SK-N-SH (cell line): ENCODE measurements around the gene SCARB1. TPM values are rescaled to one million over a fixed set of nuclear protein-coding genes. Genes with fewer than 3 reads are reported as not detected.

Source experiments
- CTCF ChIA-PET: fragments of 300-600, 350-600 bp; formaldehyde crosslinking; extraction: SDS; loops from one replicate; lab custom pipeline; 2021; lab: Yijun Ruan, JAX
- POLR2A ChIA-PET: fragments of 350-600 bp; sonication (Branson Sonifier 250); formaldehyde crosslinking; extraction: SDS; loops from one replicate; lab custom pipeline; 2020; ENCODE audit warnings: antibody characterized with exemption, inconsistent platforms; lab: Yijun Ruan, JAX
- DNase-seq: peaks from one replicate; pipeline ENCODE4 v3.0.0; 2012
- H2AFZ ChIP-seq: fragments of 200-600 bp; sonication (generic); 2 replicates; pipeline ENCODE4 v1.8.1; 2016; ENCODE audit warnings: antibody characterized with exemption, mild to moderate bottlenecking, low read depth
- H3F3A ChIP-seq: fragments of 200-600 bp; sonication (generic); replicated peaks from 2 replicates; pipeline ENCODE3; 2016; ENCODE audit warnings: antibody characterized with exemption, mild to moderate bottlenecking; ENCODE audit not compliant: insufficient read depth
- H3K27ac ChIP-seq, 2 experiments: fragments of 200-500 bp in 1 of 2; fragments of 200-600 bp in 1 of 2; sonication (Bioruptor generic) in 1 of 2; sonication (generic), shearing (Covaris generic) in 1 of 2; 2 replicates each; pipeline versions ENCODE4 v1.5.1 to v1.6.1; 2014 to 2016; ENCODE audit warnings: low read depth in 2 of 2, inconsistent platforms in 1 of 2, low read length in 1 of 2, mild to moderate bottlenecking in 1 of 2, mixed read lengths in 1 of 2
- H3K27me3 ChIP-seq: fragments of 200-600 bp; sonication (generic), shearing (Covaris generic); 2 replicates; pipeline ENCODE4 v1.6.1; 2016; ENCODE audit warnings: mixed run types; ENCODE audit not compliant: insufficient read depth
- H3K36me3 ChIP-seq, 2 experiments: fragments of 200-500 bp in 1 of 2; fragments of 200-600 bp in 1 of 2; sonication (Bioruptor generic) in 1 of 2; sonication (generic) in 1 of 2; replicated peaks in 1 of 2; 2 replicates each; pipeline versions ENCODE3 to v1.5.1; 2014 to 2016; ENCODE audit warnings: low read length in 1 of 2, mild to moderate bottlenecking in 1 of 2; ENCODE audit not compliant: insufficient read depth in 2 of 2, control insufficient read depth in 1 of 2
- H3K4me1 ChIP-seq, 2 experiments: fragments of 200-500 bp in 1 of 2; fragments of 200-600 bp in 1 of 2; sonication (Bioruptor generic) in 1 of 2; sonication (generic), shearing (Covaris generic) in 1 of 2; 2 replicates each; pipeline versions ENCODE4 v1.5.1 to v1.6.1; 2014 to 2016; ENCODE audit warnings: low read depth in 1 of 2, low read length in 1 of 2, mixed run types in 1 of 2; ENCODE audit not compliant: insufficient read depth in 2 of 2, control insufficient read depth in 1 of 2
- H3K4me2 ChIP-seq: fragments of 200-600 bp; sonication (generic), shearing (Covaris generic); 2 replicates; pipeline ENCODE4 v1.6.1; 2017; ENCODE audit warnings: mixed run types
- H3K4me3 ChIP-seq, 2 experiments: fragments of 200-500 bp in 1 of 2; fragments of 200-600 bp in 1 of 2; sonication (Bioruptor generic) in 1 of 2; sonication (generic), shearing (Covaris generic) in 1 of 2; 2 replicates each; pipeline versions ENCODE4 v1.5.1 to v1.8.1; 2014 to 2016; ENCODE audit warnings: low read depth in 2 of 2, inconsistent platforms in 1 of 2, low read length in 1 of 2, mild to moderate bottlenecking in 1 of 2, mixed read lengths in 1 of 2, moderate library complexity in 1 of 2
- H3K79me2 ChIP-seq: fragments of 200-600 bp; sonication (generic); 2 replicates; pipeline ENCODE4 v1.8.1; 2017; ENCODE audit warnings: mild to moderate bottlenecking; ENCODE audit not compliant: insufficient read depth
- H3K9ac ChIP-seq: fragments of 200-600 bp; sonication (generic); 2 replicates; pipeline ENCODE4 v1.6.1; 2017; ENCODE audit warnings: mixed run types
- H3K9me2 ChIP-seq: fragments of 200-600 bp; sonication (generic); 2 replicates; pipeline ENCODE4 v1.6.1; 2017; ENCODE audit warnings: mixed run types
- H3K9me3 ChIP-seq: fragments of 200-600 bp; sonication (generic); 2 replicates; pipeline ENCODE4 v1.6.1; 2017; ENCODE audit warnings: mixed run types, mild to moderate bottlenecking, moderate library complexity
- H4K20me1 ChIP-seq: fragments of 200-600 bp; sonication (generic); 2 replicates; pipeline ENCODE4 v1.6.1; 2017; ENCODE audit warnings: mild to moderate bottlenecking, mixed run types; ENCODE audit not compliant: insufficient read depth
- EP300 ChIP-seq, 2 experiments: IDR thresholded peaks; 2 replicates each; pipeline versions ENCODE4 v1.4.0 to v1.6.1; 2012; ENCODE audit warnings: borderline replicate concordance in 1 of 2, low read depth in 1 of 2, low read length in 1 of 2
- EZH2phosphoT487 ChIP-seq: fragments of 200-600 bp; sonication (generic); IDR thresholded peaks from 2 replicates; pipeline ENCODE4 v1.6.1; 2017; ENCODE audit warnings: low read depth, mixed run types, mild to moderate bottlenecking, antibody characterized with exemption, moderate library complexity, borderline replicate concordance
- FOSL2 ChIP-seq: IDR thresholded peaks from 2 replicates; pipeline ENCODE4 v1.4.0; 2012; ENCODE audit warnings: low read depth, mild to moderate bottlenecking, moderate library complexity, borderline replicate concordance
- FOXJ3 ChIP-seq: sonication (generic); formaldehyde crosslinking; IDR thresholded peaks from 2 replicates; pipeline ENCODE4 v1.5.1; 2020; ENCODE audit warnings: mild to moderate bottlenecking, missing genetic modification reagents
- JUND ChIP-seq: IDR thresholded peaks from 2 replicates; pipeline ENCODE4 v1.4.0; 2012
- MXI1 ChIP-seq: IDR thresholded peaks from 2 replicates; pipeline ENCODE4 v1.6.1; 2012; ENCODE audit warnings: mild to moderate bottlenecking, low read depth, low read length, improper control_type of control experiment
- POLR2AphosphoS5 ChIP-seq: IDR thresholded peaks from 2 replicates; pipeline ENCODE4 v1.6.1; 2012; ENCODE audit warnings: low read depth, low read length
- RCOR1 ChIP-seq: fragments of 150-350 bp; IDR thresholded peaks from 2 replicates; pipeline ENCODE4 v1.6.1; 2017; ENCODE audit warnings: antibody characterized with exemption, low read length
- RFX5 ChIP-seq: IDR thresholded peaks from 2 replicates; pipeline ENCODE4 v1.6.1; 2012; ENCODE audit warnings: mild to moderate bottlenecking, improper control_type of control experiment, low read length
- RXRA ChIP-seq: IDR thresholded peaks from 2 replicates; pipeline ENCODE4 v1.4.0; 2012; ENCODE audit warnings: low read depth, mild to moderate bottlenecking, borderline replicate concordance
- SMC3 ChIP-seq: IDR thresholded peaks from 2 replicates; pipeline ENCODE4 v1.6.1; 2012; ENCODE audit warnings: low read depth, low read length, improper control_type of control experiment
- TCF12 ChIP-seq: IDR thresholded peaks from 2 replicates; pipeline ENCODE4 v1.4.0; 2012
- TEAD4 ChIP-seq: IDR thresholded peaks from 2 replicates; pipeline ENCODE4 v1.4.0; 2012; ENCODE audit warnings: mild to moderate bottlenecking, borderline replicate concordance; ENCODE audit not compliant: insufficient read depth
- YY1 ChIP-seq: IDR thresholded peaks from 2 replicates; pipeline ENCODE4 v1.4.0; 2012; ENCODE audit warnings: low read depth, mild to moderate bottlenecking
- WGBS: methylation state at CpG from one replicate; pipeline ENCODE4 v1.1.6; 2017; ENCODE audit warnings: low lambda C conversion rate; 5-methylcytosine and 5-hydroxymethylcytosine counted together
- polyA plus RNA-seq, 3 experiments: library from polyadenylated mRNA; depleted of rRNA; stranded (reverse); fragments of >200 nt; gene quantifications; 2 replicates each; pipeline ENCODE4 v1.2.3, GENCODE V29; 2012
- TF ChIP-seq, protein P1 (sequence below): IDR thresholded peaks from 2 replicates; pipeline ENCODE4 v1.4.0; 2012; ENCODE audit warnings: low read depth
- TF ChIP-seq, protein P2 (sequence below): IDR thresholded peaks from 2 replicates; pipeline ENCODE4; 2012
- TF ChIP-seq, protein P3 (sequence below): IDR thresholded peaks from 2 replicates; pipeline ENCODE4 v1.4.0; 2012; ENCODE audit warnings: low read depth, borderline replicate concordance

The SCARB1 gene
- polyA plus RNA-seq, 1 of the 3 experiments (the other 2 are of a cell fraction), result 33.0 TPM

DNA sequence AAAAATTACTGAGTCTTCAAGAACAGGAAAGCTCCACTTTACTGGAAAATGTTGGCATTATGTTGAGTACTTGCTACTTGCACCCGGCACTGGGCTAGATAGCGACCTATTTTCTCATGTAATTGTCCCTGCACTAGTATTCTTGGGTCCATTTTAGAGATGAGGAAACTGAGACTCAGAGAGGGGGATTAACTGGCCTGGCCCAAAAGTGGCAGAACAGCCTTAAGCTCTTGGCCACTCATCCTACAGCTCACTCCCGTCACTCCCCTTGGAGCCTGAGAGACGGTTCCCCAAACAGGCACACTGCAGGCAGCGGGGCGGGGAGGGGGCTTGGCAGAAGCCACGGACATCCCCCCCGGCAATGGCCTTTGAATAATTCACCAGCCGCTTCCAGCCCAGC, 113.9 kb downstream of the SCARB1 start:
- Histone ChIP-seq H3K4me1 (peaks cover 13 to 27% of the 10 kb centered on the region in 2 experiments; a peak in 3 of 4 replicates), H3K36me3 (no peaks in the 10 kb centered on the region), H3K27ac (no peak overlapping the region), H3K9ac (no peak overlapping the region), H3K4me3 (no peak overlapping the region), H2AFZ (no peak overlapping the region), H4K20me1 (no peaks in the 10 kb centered on the region), H3K79me2 (no peaks in the 10 kb centered on the region), H3F3A (peaks cover 9% of the 10 kb centered on the region), H3K27me3 (no peaks in the 10 kb centered on the region), H3K9me3 (no peaks in the 10 kb centered on the region), H3K4me2 (no peak overlapping the region), H3K9me2 (no peaks in the 10 kb centered on the region)
- ChIA-PET CTCF (interaction anchor here (0.6 to 2.2 kb wide), 6 partner anchors 8 to 211 kb away, joined by 3 to 7 read pairs (median 4); no protein-coding TSS in a partner anchor), POLR2A (no interaction called here)
- TF ChIP-seq FOXJ3 (no peak), EZH2phosphoT487 (no peak), JUND (no peak), POLR2AphosphoS5 (no peak), RFX5 (no peak), RCOR1 (no peak), FOSL2 (no peak), SMC3 (no peak), EP300 (IDR thresholded peaks at IDR 0.05; ENCODE audit: borderline replicate concordance in 1 of 2, low read depth in 1 of 2, low read length in 1 of 2) (no peak), TEAD4 (no peak), TCF12 (no peak), RXRA (no peak), MXI1 (no peak), YY1 (no peak)
- TF ChIP-seq, protein P1, sequence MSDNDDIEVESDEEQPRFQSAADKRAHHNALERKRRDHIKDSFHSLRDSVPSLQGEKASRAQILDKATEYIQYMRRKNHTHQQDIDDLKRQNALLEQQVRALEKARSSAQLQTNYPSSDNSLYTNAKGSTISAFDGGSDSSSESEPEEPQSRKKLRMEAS, result no peak
- TF ChIP-seq, protein P2, sequence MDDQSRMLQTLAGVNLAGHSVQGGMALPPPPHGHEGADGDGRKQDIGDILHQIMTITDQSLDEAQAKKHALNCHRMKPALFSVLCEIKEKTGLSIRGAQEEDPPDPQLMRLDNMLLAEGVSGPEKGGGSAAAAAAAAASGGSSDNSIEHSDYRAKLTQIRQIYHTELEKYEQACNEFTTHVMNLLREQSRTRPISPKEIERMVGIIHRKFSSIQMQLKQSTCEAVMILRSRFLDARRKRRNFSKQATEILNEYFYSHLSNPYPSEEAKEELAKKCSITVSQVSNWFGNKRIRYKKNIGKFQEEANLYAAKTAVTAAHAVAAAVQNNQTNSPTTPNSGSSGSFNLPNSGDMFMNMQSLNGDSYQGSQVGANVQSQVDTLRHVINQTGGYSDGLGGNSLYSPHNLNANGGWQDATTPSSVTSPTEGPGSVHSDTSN, result no peak
- TF ChIP-seq, protein P3, sequence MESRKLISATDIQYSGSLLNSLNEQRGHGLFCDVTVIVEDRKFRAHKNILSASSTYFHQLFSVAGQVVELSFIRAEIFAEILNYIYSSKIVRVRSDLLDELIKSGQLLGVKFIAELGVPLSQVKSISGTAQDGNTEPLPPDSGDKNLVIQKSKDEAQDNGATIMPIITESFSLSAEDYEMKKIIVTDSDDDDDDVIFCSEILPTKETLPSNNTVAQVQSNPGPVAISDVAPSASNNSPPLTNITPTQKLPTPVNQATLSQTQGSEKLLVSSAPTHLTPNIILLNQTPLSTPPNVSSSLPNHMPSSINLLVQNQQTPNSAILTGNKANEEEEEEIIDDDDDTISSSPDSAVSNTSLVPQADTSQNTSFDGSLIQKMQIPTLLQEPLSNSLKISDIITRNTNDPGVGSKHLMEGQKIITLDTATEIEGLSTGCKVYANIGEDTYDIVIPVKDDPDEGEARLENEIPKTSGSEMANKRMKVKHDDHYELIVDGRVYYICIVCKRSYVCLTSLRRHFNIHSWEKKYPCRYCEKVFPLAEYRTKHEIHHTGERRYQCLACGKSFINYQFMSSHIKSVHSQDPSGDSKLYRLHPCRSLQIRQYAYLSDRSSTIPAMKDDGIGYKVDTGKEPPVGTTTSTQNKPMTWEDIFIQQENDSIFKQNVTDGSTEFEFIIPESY, result no peak
- 89% methylated on average over 8 of the region's 9 CpGs for WGBS
- DNase-seq, result no peak
